Body of pancreas (tissue), 4 donors: Measurements from ENCODE around the gene PRR36.

Source experiments
- CTCF ChIP-seq, 7 experiments: fragments of 450-650 bp in 4 of 7; fragments of 200-600 bp in 3 of 7; sonication (generic) in 3 of 7; IDR thresholded peaks; one replicate each; pipeline ENCODE4 v1.5.1; 2016 to 2019; ENCODE audit warnings: antibody characterized with exemption in 7 of 7
- POLR2A ChIP-seq, 3 donors: fragments of 450-650 bp; IDR thresholded peaks; one replicate each; pipeline ENCODE4 v1.6.1; 2016; ENCODE audit warnings: antibody characterized with exemption in 3 of 3, mild to moderate bottlenecking in 2 of 3

DNA sequence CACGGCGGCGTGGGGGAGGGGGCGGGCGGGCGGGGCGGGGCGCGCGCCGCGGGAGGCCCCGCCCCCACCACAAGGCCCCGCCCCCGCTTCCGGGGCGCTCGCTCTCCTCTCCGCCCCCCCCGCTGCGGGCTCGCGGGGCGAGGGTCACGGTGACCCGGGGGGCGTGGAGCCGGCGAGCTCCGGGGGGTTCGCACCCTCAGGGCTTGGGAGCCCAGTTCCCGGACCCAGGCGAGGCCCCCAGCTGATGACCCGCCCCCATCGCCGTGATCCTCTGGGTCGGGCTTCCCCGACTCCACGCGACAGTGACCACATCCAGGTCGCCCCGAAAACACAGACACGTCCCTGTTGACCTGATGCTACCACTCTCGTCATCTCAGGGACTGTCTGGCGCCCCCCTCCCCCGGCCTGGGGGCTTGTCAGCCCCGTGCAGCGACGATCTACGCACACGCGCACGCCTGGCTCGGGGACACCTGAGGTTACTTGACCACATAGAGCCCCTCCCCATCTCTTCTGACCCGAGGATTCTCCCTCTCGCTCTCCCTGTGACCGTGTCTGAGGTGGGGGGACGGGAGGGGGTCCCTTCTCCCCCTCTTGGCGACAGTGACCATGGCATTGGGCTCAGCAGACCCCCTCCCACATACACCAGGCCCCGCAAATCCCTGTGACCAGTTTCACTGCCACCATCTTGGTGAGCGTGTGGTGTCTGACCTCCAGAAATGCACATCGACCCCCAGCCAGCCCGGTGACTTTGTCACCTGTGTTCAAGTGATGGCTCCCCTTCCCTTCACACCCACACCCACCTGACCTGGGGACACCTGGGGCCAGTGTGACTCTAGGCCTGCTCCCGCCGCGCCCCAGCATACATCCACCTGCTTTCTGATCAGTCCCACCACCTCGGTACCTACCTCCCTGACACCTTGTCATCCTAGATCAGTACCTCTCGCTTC, 30.2 kb upstream of the PRR36 start:
- TF ChIP-seq CTCF (IDR thresholded peaks at IDR 0.05) (no peak), POLR2A (IDR thresholded peaks at IDR 0.05) (no peak)
